ENCODE results near the gene GCLC.

DNA sequence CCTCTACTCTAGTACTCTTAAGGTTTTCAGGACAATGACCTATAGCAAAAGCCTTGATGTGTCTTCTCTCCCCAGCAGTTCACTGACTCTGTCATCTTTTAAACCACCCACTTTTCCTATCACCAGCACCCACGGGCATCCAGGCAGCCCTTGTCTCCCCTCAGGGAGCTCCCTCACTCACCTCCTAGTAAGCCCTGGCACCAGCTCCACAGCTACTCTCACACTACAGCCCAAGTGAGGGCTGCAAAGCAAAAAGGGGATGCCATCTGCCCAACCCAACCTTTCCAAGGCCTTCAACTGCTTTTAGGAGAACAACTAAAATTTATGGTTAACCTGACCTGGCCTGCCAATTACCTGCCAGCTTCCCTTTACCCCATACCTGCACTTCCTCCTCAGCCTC is 26.0 kb downstream of the GCLC start:
- TF ChIP-seq CTCF (IDR thresholded peaks at IDR 0.05; ENCODE audit: insufficient read depth, low read length, poor library complexity, severe bottlenecking), result no peak
- no peak for TF ChIP-seq EZH2phosphoT487 (conservative IDR thresholded peaks at IDR 0.05; ENCODE audit: low read length)
